ENCODE measurements around the gene ZNF174.

Gene ZNF174

GRCh38 chr16:3400779-3401688 lies at the start of gene ZNF174, which contains the start of gene ZSCAN32:
TSS of gene ZNF174 (plus strand) at chr16:3401215. CDS start at chr16:3402005, 790 bp downstream.
TSS of gene ZSCAN32 (minus strand) at chr16:3401004. CDS start at chr16:3397557, 3,447 bp downstream.
- DNase-seq (ENCODE audit: low spot score) = peak; percentile 100

- no peak for DNase-seq (ENCODE audit: low spot score)
Observed at GRCh38 chr16:3355589-3355988, 45.4 kb upstream of the ZNF174 start, which contains the start of gene OR2C1. TSS of gene OR2C1 (plus strand) at chr16:3355889. CDS start at chr16:3355941, 52 bp downstream.

- no peak for DNase-seq (ENCODE audit: low spot score)
Observed at GRCh38 chr16:3356118-3356517, 44.9 kb upstream of the ZNF174 start.

GRCh38 chr16:3358871-3359270 lies 42.1 kb upstream of the ZNF174 start:
- DNase-seq (ENCODE audit: low spot score) = no peak

GRCh38 chr16:3362931-3363330 lies 38.1 kb upstream of the ZNF174 start:
- no peak for DNase-seq (ENCODE audit: low spot score)

GRCh38 chr16:3363793-3364192 lies 37.2 kb upstream of the ZNF174 start:
- DNase-seq (ENCODE audit: low spot score) = no peak

GRCh38 chr16:3364774-3365427 lies 36.1 kb upstream of the ZNF174 start:
- peak; percentile 94 for DNase-seq (ENCODE audit: low spot score)

GRCh38 chr16:3369073-3369472 lies 31.9 kb upstream of the ZNF174 start:
- DNase-seq (ENCODE audit: low spot score) = no peak

GRCh38 chr16:3375680-3376079 lies 25.3 kb upstream of the ZNF174 start:
- DNase-seq (ENCODE audit: low spot score) = no peak

- DNase-seq (ENCODE audit: low spot score) = no peak
Observed at GRCh38 chr16:3377917-3378316, 23.1 kb upstream of the ZNF174 start.

- DNase-seq (ENCODE audit: low spot score) = no peak
Observed at GRCh38 chr16:3383045-3383448, 18.0 kb upstream of the ZNF174 start.

GRCh38 chr16:3388325-3388724 lies 12.7 kb upstream of the ZNF174 start:
- DNase-seq (ENCODE audit: low spot score) = no peak

GRCh38 chr16:3389663-3390338 lies 11.2 kb upstream of the ZNF174 start:
- DNase-seq (ENCODE audit: low spot score) = no peak

- no peak for DNase-seq (ENCODE audit: low spot score)
Observed at GRCh38 chr16:3400446-3400778, 603 bp upstream of the ZNF174 start.

- peak; percentile 31 for DNase-seq (ENCODE audit: low spot score)
Observed at GRCh38 chr16:3401719-3402397, 843 bp downstream of the ZNF174 start.

GRCh38 chr16:3408561-3409197 lies 7.7 kb downstream of the ZNF174 start:
- no peak for DNase-seq (ENCODE audit: low spot score)

- DNase-seq (ENCODE audit: low spot score) = no peak
Observed at GRCh38 chr16:3413730-3414379, 12.8 kb downstream of the ZNF174 start.

- peak; percentile 50 for DNase-seq (ENCODE audit: low spot score)
Observed at GRCh38 chr16:3431779-3432219, 30.8 kb downstream of the ZNF174 start.

- DNase-seq (ENCODE audit: low spot score) = no peak
Observed at GRCh38 chr16:3434373-3434772, 33.4 kb downstream of the ZNF174 start.

- no peak for DNase-seq (ENCODE audit: low spot score)
Observed at GRCh38 chr16:3439637-3440036, 38.6 kb downstream of the ZNF174 start.

Data from AG20443 (cell line).